Adrenal gland (tissue), 12 donors: ENCODE data around the gene THRAP3. TPM values are rescaled to one million over a fixed set of nuclear protein-coding genes. Genes with fewer than 3 reads are reported as not detected.

ENCODE experiments used
- DNase-seq, 7 donors: peaks; one replicate each; pipeline ENCODE4 v3.0.0-alpha.2; 2019 to 2020
- H3K27ac ChIP-seq, 5 donors: fragments of 200-600 bp; sonication (generic) in 4 of 5; 1 replicate in 3 of 5; 2 replicates in 2 of 5; pipeline versions ENCODE4 v1.5.1 to v1.8.0; 2016 to 2020; ENCODE audit warnings: mild to moderate bottlenecking in 1 of 5
- H3K27me3 ChIP-seq: fragments of 200-600 bp; 2 replicates; pipeline ENCODE4 v1.8.0; 2021
- H3K36me3 ChIP-seq, 2 donors: fragments of 200-600 bp; replicated peaks in 1 of 2; 1 replicate in 1 of 2; 2 replicates in 1 of 2; pipeline versions ENCODE4 v1.5.1 to v1.8.0; 2018 to 2022
- H3K4me1 ChIP-seq, 2 donors: fragments of 200-600 bp; replicated peaks in 1 of 2; 1 replicate in 1 of 2; 2 replicates in 1 of 2; pipeline versions ENCODE4 v1.5.1 to v1.8.0; 2018 to 2021
- H3K4me3 ChIP-seq, 4 donors: fragments of 200-600 bp; sonication (generic) in 3 of 4; one replicate each; pipeline ENCODE4 v1.5.1; 2016 to 2018
- H3K9me3 ChIP-seq, 3 donors: fragments of 200-600 bp; sonication (generic) in 1 of 3; replicated peaks in 1 of 3; 1 replicate in 2 of 3; 2 replicates in 1 of 3; pipeline versions ENCODE4 v1.5.1 to v1.8.0; 2016 to 2021
- CTCF ChIP-seq, 6 experiments: fragments of 450-650 bp in 4 of 6; fragments of 200-600 bp in 2 of 6; sonication (generic) in 1 of 6; IDR thresholded peaks; 1 replicate in 5 of 6; 2 replicates in 1 of 6; pipeline versions ENCODE4 v1.5.1 to v1.8.0; 2016 to 2021; ENCODE audit warnings: antibody characterized with exemption in 6 of 6, mild to moderate bottlenecking in 2 of 6, moderate library complexity in 1 of 6
- POLR2A ChIP-seq, 2 donors: fragments of 450-650 bp; IDR thresholded peaks; one replicate each; pipeline ENCODE4 v1.6.1; 2017; ENCODE audit warnings: antibody characterized with exemption in 2 of 2, mild to moderate bottlenecking in 2 of 2, moderate library complexity in 1 of 2
- WGBS, 4 donors: extraction: QIAGEN DNeasy Blood & Tissue Kit in 2 of 4; methylation state at CpG; one replicate each; pipeline versions ENCODE4 v1.1.5 to v1.1.7; 2013 to 2017; 5-methylcytosine and 5-hydroxymethylcytosine counted together
- intact Hi-C, 2 donors: fragments of 100-400 bp; cut with DNase I; formaldehyde crosslinking; loops; one replicate each; pipeline versions ENCODE4 v1.14.1 to v1.15.0; 2022 to 2023
- polyA plus RNA-seq, 3 donors: library from polyadenylated mRNA; stranded (reverse); fragments of 200-250 nt in 2 of 3; fragments of 350-450 nt in 1 of 3; fragmentation: Illumina TruSeq in 1 of 3; extraction: RNeasy Lipid Tissue Mini Kit (QIAGEN cat#74804) in 1 of 3; gene quantifications; one replicate each; pipeline ENCODE4 v1.2.3, GENCODE V29; 2013 to 2014
- total RNA-seq, 9 donors: library from RNA; depleted of rRNA in 4 of 9; stranded (reverse); fragments of >200 nt in 4 of 9; fragments of 120-200 nt in 1 of 9; fragmentation: NEBNext Ultra II Directional in 1 of 9; extraction: Animal tissue kit (Norgen Biotek cat#: 25700) in 1 of 9; gene quantifications; one replicate each; pipeline versions ENCODE4 v1.1.0 to v1.2.4, GENCODE V29; 2013 to 2023
- donor health status: healthy with polysubstance abuse.
- donor health status: Bipolar disorder and iron deficiency.
- donor health status: DM: yes; HTN: yes; CAD: no.
- donor health status: DM: no; HTN: no; CAD: no.
- donor health status: DM: no; HTN: no; CAD: no.
- donor health status: DM: yes; HTN: yes; CAD: no.

THRAP3 gene
- total and polyA plus RNA-seq, 12 donors, result 34.4 to 120 (median 83.2) TPM

- TF ChIP-seq CTCF (IDR thresholded peaks at IDR 0.05) (no peak), POLR2A (IDR thresholded peaks at IDR 0.05) (no peak)
- Histone ChIP-seq H3K9me3 (no peaks in the 10 kb centered on the region), H3K4me1 (peaks cover 17 to 29% of the 10 kb centered on the region in 2 donors), H3K36me3 (no peaks in the 10 kb centered on the region), H3K27ac (peak overlapping the region in 4 of 5 donors; percentile 71 to 96 (median 80)), H3K4me3 (peak overlapping the region; percentile 18 to 88 (median 63)), H3K27me3 (no peaks in the 10 kb centered on the region)
- WGBS, 4 donors, result 3 to 17% (median 5%) methylated on average over 9 to 82 of the region's 83 CpGs
- intact Hi-C loops, result no loop called here
- peak in 5 of 7 donors; percentile 27 to 55 (median 38) for DNase-seq
Observed at GRCh38 chr1:36322786-36323635, 98.8 kb downstream of the THRAP3 start.

GRCh38 chr1:36323636-36324352 is 99.6 kb downstream of the THRAP3 start, which contains the start of gene EVA1B:
Gene EVA1B, minus strand, starts transcription at chr1:36323645. Its CDS starts 608 bp downstream, at chr1:36323037.
- Histone ChIP-seq H3K4me1 (peaks cover 17 to 32% of the 10 kb centered on the region in 2 donors), H3K27me3 (no peaks in the 10 kb centered on the region), H3K27ac (peak within 1 kb of the TSS in 4 of 5 donors; percentile 71 to 96 (median 80)), H3K36me3 (no peaks in the 10 kb centered on the region), H3K9me3 (no peaks in the 10 kb centered on the region), H3K4me3 (peak within 1 kb of the TSS; percentile 18 to 88 (median 63))
- WGBS, 4 donors, result 3 to 7% (median 3%) methylated on average over 11 to 34 of the region's 36 CpGs
- intact Hi-C loops, result no loop called here
- peak; percentile 73 to 88 (median 77) for DNase-seq
- TF ChIP-seq POLR2A (IDR thresholded peaks at IDR 0.05) (peak in 1 of 2 donors; percentile 4), CTCF (IDR thresholded peaks at IDR 0.05) (no peak)

- Histone ChIP-seq H3K27me3 (no peaks in the 10 kb centered on the region), H3K36me3 (no peaks in the 10 kb centered on the region), H3K4me3 (peak overlapping the region in 1 of 4 donors; percentile 85), H3K4me1 (peaks cover 22 to 38% of the 10 kb centered on the region in 2 donors), H3K9me3 (no peaks in the 10 kb centered on the region), H3K27ac (peak overlapping the region in 3 of 5 donors; percentile 71 to 96 (median 84))
- DNase-seq, result no peak
- intact Hi-C loops, result no loop called here
- no peak for TF ChIP-seq CTCF (IDR thresholded peaks at IDR 0.05)
- no peak for TF ChIP-seq POLR2A (IDR thresholded peaks at IDR 0.05)
- 23 to 42% (median 31%) methylated on average over 6 to 9 of the region's 9 CpGs for WGBS, 4 donors
Observed at GRCh38 chr1:36324353-36324703, 100.1 kb downstream of the THRAP3 start.

GRCh38 chr1:36326499-36326898 is 102.3 kb downstream of the THRAP3 start:
- Histone ChIP-seq H3K27me3 (no peaks in the 10 kb centered on the region), H3K36me3 (no peaks in the 10 kb centered on the region), H3K4me1 (peaks cover 12 to 29% of the 10 kb centered on the region in 2 donors), H3K27ac (no peak overlapping the region), H3K4me3 (no peak overlapping the region), H3K9me3 (no peaks in the 10 kb centered on the region)
- intact Hi-C loops, result no loop called here
- TF ChIP-seq POLR2A (IDR thresholded peaks at IDR 0.05), result no peak
- no peak for TF ChIP-seq CTCF (IDR thresholded peaks at IDR 0.05)
- WGBS, 4 donors, result 55 to 66% (median 63%) methylated on average over 6 of the region's 6 CpGs
- no peak for DNase-seq
